ENCODE measurements around the gene CPA2. TPM values are rescaled to one million over a fixed set of nuclear protein-coding genes. Genes with fewer than 3 reads are reported as not detected.

The CPA2 gene
- total RNA-seq, 4 donors from 2014 or later, result 1.5 to 2.2 TPM; not detected in 2

DNA sequence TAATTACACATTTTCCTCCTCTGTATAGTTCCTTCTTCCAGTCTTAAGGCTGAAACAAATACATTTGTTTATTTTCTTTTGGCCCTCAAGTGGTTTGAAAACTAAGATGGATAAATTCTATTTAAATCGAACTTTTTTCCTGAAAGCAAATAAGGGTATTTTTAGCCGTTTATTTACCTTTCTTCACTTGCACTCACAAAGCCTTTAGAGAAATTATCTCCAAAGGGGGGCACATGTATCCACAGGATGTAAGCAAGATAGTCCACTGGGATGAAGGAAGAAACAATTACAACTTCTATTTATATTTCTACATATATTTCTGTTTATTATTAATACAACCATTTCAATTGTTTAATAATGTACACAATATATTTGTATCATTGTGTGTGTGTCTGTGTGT, 36.5 kb downstream of the CPA2 start:
- H3K9me3 ChIP-seq, result no peaks in the 10 kb centered on the region
- no peaks in the 10 kb centered on the region for H3K36me3 ChIP-seq
- H3K27me3 ChIP-seq, result no peaks in the 10 kb centered on the region
- WGBS, 2 donors, result 48 to 54% methylated on average over 2 of the region's 2 CpGs
- no peak overlapping the region for H3K27ac ChIP-seq
- H3K4me1 ChIP-seq, result no peaks in the 10 kb centered on the region
- H3K4me3 ChIP-seq, result no peak overlapping the region
- TF ChIP-seq POLR2A (IDR thresholded peaks at IDR 0.05) (no peak), EP300 (IDR thresholded peaks at IDR 0.05) (no peak)
- TF ChIP-seq, protein P1, sequence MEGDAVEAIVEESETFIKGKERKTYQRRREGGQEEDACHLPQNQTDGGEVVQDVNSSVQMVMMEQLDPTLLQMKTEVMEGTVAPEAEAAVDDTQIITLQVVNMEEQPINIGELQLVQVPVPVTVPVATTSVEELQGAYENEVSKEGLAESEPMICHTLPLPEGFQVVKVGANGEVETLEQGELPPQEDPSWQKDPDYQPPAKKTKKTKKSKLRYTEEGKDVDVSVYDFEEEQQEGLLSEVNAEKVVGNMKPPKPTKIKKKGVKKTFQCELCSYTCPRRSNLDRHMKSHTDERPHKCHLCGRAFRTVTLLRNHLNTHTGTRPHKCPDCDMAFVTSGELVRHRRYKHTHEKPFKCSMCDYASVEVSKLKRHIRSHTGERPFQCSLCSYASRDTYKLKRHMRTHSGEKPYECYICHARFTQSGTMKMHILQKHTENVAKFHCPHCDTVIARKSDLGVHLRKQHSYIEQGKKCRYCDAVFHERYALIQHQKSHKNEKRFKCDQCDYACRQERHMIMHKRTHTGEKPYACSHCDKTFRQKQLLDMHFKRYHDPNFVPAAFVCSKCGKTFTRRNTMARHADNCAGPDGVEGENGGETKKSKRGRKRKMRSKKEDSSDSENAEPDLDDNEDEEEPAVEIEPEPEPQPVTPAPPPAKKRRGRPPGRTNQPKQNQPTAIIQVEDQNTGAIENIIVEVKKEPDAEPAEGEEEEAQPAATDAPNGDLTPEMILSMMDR (IDR thresholded peaks at IDR 0.05), result no peak
- no peak for DNase-seq (ENCODE audit: low spot score in 2 of 2)

DNA sequence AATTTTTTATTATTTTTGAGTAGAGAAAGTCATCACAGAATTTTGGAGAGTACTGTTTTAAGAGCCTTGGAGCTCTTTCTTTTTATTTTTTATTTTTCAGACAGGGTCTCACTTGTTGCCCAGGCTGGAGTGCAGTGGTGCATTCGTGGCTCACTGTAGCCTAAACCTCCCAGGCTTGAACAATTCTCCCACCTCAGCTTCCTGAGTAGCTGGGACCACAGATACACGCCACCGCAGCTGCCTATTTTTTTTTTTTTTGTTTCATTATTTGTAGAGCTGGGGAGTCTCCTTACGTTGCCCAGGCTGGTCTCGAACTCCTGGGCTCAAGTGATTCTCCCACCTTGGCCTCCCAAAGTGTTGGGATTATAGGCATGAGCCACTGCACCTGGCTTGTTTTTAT, 36.9 kb downstream of the CPA2 start:
- H3K4me3 ChIP-seq, result no peak overlapping the region
- H3K27me3 ChIP-seq, result no peaks in the 10 kb centered on the region
- H3K27ac ChIP-seq, result no peak overlapping the region
- H3K36me3 ChIP-seq, result no peaks in the 10 kb centered on the region
- no peak for TF ChIP-seq POLR2A (IDR thresholded peaks at IDR 0.05)
- TF ChIP-seq EP300 (IDR thresholded peaks at IDR 0.05), result no peak
- TF ChIP-seq, protein P1 (IDR thresholded peaks at IDR 0.05), result no peak
- H3K9me3 ChIP-seq, result no peaks in the 10 kb centered on the region
- WGBS, 2 donors, result 81 to 83% methylated on average over 5 of the region's 5 CpGs
- H3K4me1 ChIP-seq, result no peaks in the 10 kb centered on the region
- DNase-seq (ENCODE audit: low spot score in 2 of 2), result no peak

DNA sequence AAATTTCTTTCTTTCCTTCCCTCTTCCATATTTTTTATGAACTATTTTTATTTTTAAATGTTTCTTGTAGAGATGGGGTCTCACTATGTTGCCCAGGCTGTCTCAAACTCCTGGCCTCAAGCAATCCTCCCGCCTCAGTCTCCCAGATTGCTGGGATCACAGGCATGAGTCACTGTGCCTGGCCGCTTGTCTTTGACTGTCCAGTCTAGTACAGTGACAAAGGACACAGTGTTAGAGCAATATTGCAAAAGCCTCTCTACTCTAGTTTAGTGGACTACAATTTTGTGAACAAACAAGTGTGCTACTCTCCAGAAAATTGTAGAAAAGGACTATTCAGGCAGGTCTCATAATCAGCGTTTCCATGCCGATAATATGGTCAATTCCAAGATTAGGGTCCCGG, 37.3 kb downstream of the CPA2 start:
- no peak overlapping the region for H3K4me3 ChIP-seq
- H3K27ac ChIP-seq, result no peak overlapping the region
- 58 to 65% methylated on average over 5 of the region's 5 CpGs for WGBS, 2 donors
- TF ChIP-seq, protein P1 (IDR thresholded peaks at IDR 0.05), result no peak
- TF ChIP-seq POLR2A (IDR thresholded peaks at IDR 0.05) (no peak), EP300 (IDR thresholded peaks at IDR 0.05) (no peak)
- no peak for DNase-seq (ENCODE audit: low spot score in 2 of 2)
- H3K36me3 ChIP-seq, result no peaks in the 10 kb centered on the region
- no peaks in the 10 kb centered on the region for H3K4me1 ChIP-seq
- no peaks in the 10 kb centered on the region for H3K9me3 ChIP-seq
- H3K27me3 ChIP-seq, result no peaks in the 10 kb centered on the region

DNA sequence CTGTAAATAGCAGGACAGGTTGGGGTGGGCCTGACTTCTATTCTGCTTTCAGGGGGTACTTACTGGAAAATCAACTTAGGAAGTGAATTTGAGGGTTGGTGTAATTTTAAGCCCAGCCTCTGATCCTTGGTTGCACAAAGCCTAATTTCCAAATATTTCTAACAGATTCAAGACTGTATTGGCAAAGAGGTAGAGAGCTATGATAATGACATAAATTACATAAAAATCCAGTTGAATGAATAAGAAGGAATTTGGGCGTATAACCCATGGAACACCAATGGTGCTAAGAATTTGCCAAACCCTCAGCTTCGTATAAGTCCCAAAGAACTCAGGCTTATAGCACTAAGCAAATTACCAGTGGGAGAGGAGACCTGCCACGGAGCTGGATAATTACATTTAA, 38.2 kb downstream of the CPA2 start:
- Histone ChIP-seq H3K9me3 (no peaks in the 10 kb centered on the region), H3K27ac (no peak overlapping the region), H3K4me1 (no peaks in the 10 kb centered on the region), H3K27me3 (no peaks in the 10 kb centered on the region), H3K4me3 (no peak overlapping the region), H3K36me3 (no peaks in the 10 kb centered on the region)
- TF ChIP-seq POLR2A (IDR thresholded peaks at IDR 0.05) (no peak), EP300 (IDR thresholded peaks at IDR 0.05) (no peak)
- TF ChIP-seq, protein P1 (IDR thresholded peaks at IDR 0.05), result no peak
- DNase-seq (ENCODE audit: low spot score in 2 of 2), result no peak
- WGBS, 2 donors, result 87 to 91% methylated on average over 3 of the region's 3 CpGs

DNA sequence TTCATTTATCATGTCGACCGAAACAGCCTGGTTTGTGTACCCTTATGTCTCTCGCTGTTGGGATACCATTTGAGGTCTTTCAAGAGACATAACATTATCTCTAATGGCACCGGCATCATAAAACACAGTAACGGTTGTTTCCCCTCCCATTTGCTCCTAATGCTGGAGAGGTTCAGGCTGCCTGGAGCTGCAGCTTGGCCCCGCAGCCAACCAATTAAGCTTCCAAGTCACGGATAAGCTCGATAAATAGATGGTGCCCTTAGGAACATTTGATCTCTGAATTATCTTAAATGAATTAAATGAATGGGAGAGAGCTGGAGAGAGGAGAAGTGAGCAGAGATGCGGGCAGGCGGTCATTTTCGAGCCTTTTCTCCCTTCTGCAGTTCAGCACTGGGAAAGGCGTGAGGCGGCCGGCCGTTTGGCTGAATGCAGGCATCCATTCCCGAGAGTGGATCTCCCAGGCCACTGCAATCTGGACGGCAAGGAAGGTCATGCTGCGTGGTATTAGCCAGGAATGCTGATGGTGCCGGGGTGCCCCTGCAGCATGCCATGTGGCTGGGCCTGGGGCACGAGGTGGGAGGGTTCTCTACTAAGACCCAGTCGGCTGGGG, 38.9 kb downstream of the CPA2 start:
- Histone ChIP-seq H3K4me3 (no peak overlapping the region), H3K4me1 (no peaks in the 10 kb centered on the region), H3K9me3 (no peaks in the 10 kb centered on the region), H3K27me3 (no peaks in the 10 kb centered on the region), H3K36me3 (no peaks in the 10 kb centered on the region), H3K27ac (no peak overlapping the region)
- TF ChIP-seq POLR2A (IDR thresholded peaks at IDR 0.05) (no peak), EP300 (IDR thresholded peaks at IDR 0.05) (no peak)
- TF ChIP-seq, protein P1 (IDR thresholded peaks at IDR 0.05), result no peak
- 78 to 81% methylated on average over 19 to 21 of the region's 21 CpGs for WGBS, 2 donors
- no peak for DNase-seq (ENCODE audit: low spot score in 2 of 2)

Measured in tibial nerve (tissue), 4 donors.